T-cell (primary cell): Measurements from ENCODE around the gene SLC9A1. TPM values are rescaled to one million over a fixed set of nuclear protein-coding genes. Genes with fewer than 3 reads are reported as not detected.

Source experiments
- ATAC-seq, 4 experiments: fragments of 200-7000 bp in 3 of 4; fragments of 150-1000 bp in 1 of 4; cut with Tn5 transposase; replicated peaks in 1 of 4; 1 replicate in 3 of 4; 2 replicates in 1 of 4; pipeline ENCODE4 v1.10.0; 2021; ENCODE audit warnings: moderate library complexity in 3 of 4, mild to moderate bottlenecking in 2 of 4, moderate number of reproducible peaks in 1 of 4
- CTCF ChIA-PET, 2 donors: fragments of 300-600 bp; sonication (Branson Sonifier 250); formaldehyde crosslinking; loops; one replicate each; lab custom pipeline; 2022; ENCODE audit warnings: antibody characterized with exemption in 2 of 2; lab: Charles Lee
- POLR2A ChIA-PET, 2 donors: fragments of 300-600 bp; sonication (Branson Sonifier 250); formaldehyde crosslinking; loops; one replicate each; lab custom pipeline; 2022; ENCODE audit warnings: antibody characterized with exemption in 2 of 2; lab: Charles Lee
- DNase-seq, 35 experiments: peaks; one replicate each; pipeline versions ENCODE4 v3.0.0 to v3.0.0-alpha.2; 2013 to 2023
- H3K27ac ChIP-seq: one replicate; pipeline ENCODE4 v1.5.1; 2013; ENCODE audit warnings: low read length
- H3K27me3 ChIP-seq, 2 experiments: replicated peaks in 1 of 2; 1 replicate in 1 of 2; 2 replicates in 1 of 2; pipeline versions ENCODE4 v1.6.1 to v1.7.0; 2013; ENCODE audit warnings: low read length in 1 of 2, mixed read lengths in 1 of 2; ENCODE audit not compliant: control insufficient read depth in 2 of 2, insufficient read depth in 2 of 2; ENCODE audit errors: extremely low read depth in 1 of 2
- H3K36me3 ChIP-seq, 2 donors: 1 replicate in 1 of 2; 2 replicates in 1 of 2; pipeline versions ENCODE4 v1.6.1 to v1.7.0; 2013; ENCODE audit warnings: low read length in 1 of 2; ENCODE audit not compliant: control insufficient read depth in 2 of 2, insufficient read depth in 1 of 2; ENCODE audit errors: extremely low read depth in 1 of 2
- H3K4me1 ChIP-seq, 2 experiments: 1 replicate in 1 of 2; 2 replicates in 1 of 2; pipeline versions ENCODE4 v1.6.1 to v1.7.0; 2013; ENCODE audit warnings: low read length in 2 of 2, mixed read lengths in 1 of 2; ENCODE audit not compliant: insufficient read depth in 2 of 2, control insufficient read depth in 1 of 2; ENCODE audit errors: extremely low read depth in 1 of 2
- H3K4me3 ChIP-seq, 2 donors: 1 replicate in 1 of 2; 2 replicates in 1 of 2; pipeline versions ENCODE4 v1.5.1 to v1.7.0; 2013; ENCODE audit warnings: mild to moderate bottlenecking in 2 of 2, low read length in 1 of 2, moderate library complexity in 1 of 2; ENCODE audit not compliant: control insufficient read depth in 1 of 2; ENCODE audit errors: extremely low read depth in 1 of 2
- H3K9me3 ChIP-seq: 2 replicates; pipeline ENCODE4 v1.7.0; 2013
- H3K27ac Mint-ChIP-seq, 2 donors: one replicate each; pipeline ENCODE4 v1.8.0; 2020 to 2021; ENCODE audit warnings: mild to moderate bottlenecking in 2 of 2, mixed read lengths in 2 of 2
- H3K27me3 Mint-ChIP-seq, 2 donors: one replicate each; pipeline ENCODE4 v1.8.0; 2021 to 2022; ENCODE audit warnings: mixed read lengths in 2 of 2
- H3K36me3 Mint-ChIP-seq: one replicate; pipeline ENCODE4 v1.8.0; 2021; ENCODE audit warnings: mixed read lengths
- H3K4me1 Mint-ChIP-seq, 3 donors: one replicate each; pipeline ENCODE4 v1.8.0; 2020 to 2022; ENCODE audit warnings: mixed read lengths in 3 of 3, mild to moderate bottlenecking in 1 of 3
- H3K4me3 Mint-ChIP-seq, 3 donors: one replicate each; pipeline ENCODE4 v1.8.0; 2020 to 2022; ENCODE audit warnings: mild to moderate bottlenecking in 3 of 3, mixed read lengths in 3 of 3, moderate library complexity in 3 of 3
- H3K9me3 Mint-ChIP-seq, 3 donors: one replicate each; pipeline ENCODE4 v1.8.0; 2020 to 2022; ENCODE audit warnings: mixed read lengths in 3 of 3
- WGBS: methylation state at CpG from one replicate; pipeline ENCODE4 v1.1.5; 2013; ENCODE audit warnings: missing lambda C conversion rate; ENCODE audit not compliant: insufficient coverage; 5-methylcytosine and 5-hydroxymethylcytosine counted together
- total RNA-seq, 35 experiments: library from RNA in 6 of 35; stranded (reverse) in 6 of 35; fragments of 120-200 nt in 1 of 35; gene quantifications; one replicate each; pipeline versions ENCODE4 v1.2.1 to v1.2.4 and lab custom pipeline; 2013 to 2026

The SLC9A1 gene
- total RNA-seq, 5 donors from 2014 or later (not counting 1 experiment from before 2014, with no cell fraction given), result 14.6 to 24.4 (median 18.5) TPM

- H3K27me3 ChIP-seq, result peaks cover 0 to 9% of the 10 kb centered on the region in 2 experiments
- H3K9me3 ChIP-seq, result no peaks in the 10 kb centered on the region
- Mint-ChIP-seq H3K27ac (no peak overlapping the region), H3K4me1 (peaks cover 2 to 12% (median 5%) of the 10 kb centered on the region in 3 donors), H3K9me3 (peaks cover 0 to 5% (median 5%) of the 10 kb centered on the region in 3 donors), H3K36me3 (no peaks in the 10 kb centered on the region), H3K4me3 (no peak overlapping the region), H3K27me3 (no peaks in the 10 kb centered on the region)
- no peak overlapping the region for H3K27ac ChIP-seq
- ATAC-seq (no peak), DNase-seq (no peak)
- POLR2A ChIA-PET, result no interaction called here
- CTCF ChIA-PET, result no interaction called here
- H3K4me1 ChIP-seq, result no peaks in the 10 kb centered on the region
- no peak overlapping the region for H3K4me3 ChIP-seq
- no peaks in the 10 kb centered on the region for H3K36me3 ChIP-seq
- 94% methylated on average over 2 of the region's 4 CpGs for WGBS
Observed at GRCh38 chr1:27084107-27084506, 70.8 kb downstream of the SLC9A1 start.

DNA sequence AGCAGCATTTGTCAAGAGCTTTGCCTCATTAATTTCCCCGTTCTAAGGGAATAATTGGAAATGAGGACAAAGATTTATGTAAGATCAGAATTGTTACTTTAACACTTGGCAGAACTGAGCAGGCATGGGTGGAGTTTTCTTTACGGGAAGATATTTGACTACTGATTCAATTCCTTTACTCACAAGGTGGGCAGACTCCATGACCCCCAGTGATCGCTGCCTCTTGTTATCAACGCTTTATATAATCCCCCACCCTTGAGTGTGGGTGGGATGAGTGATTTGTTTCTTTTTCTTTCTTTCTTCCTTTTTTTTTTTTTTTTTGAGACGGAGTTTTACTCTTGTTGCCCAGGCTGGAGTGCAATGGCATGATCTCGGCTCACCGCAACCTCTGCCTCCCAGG, 77.0 kb downstream of the SLC9A1 start:
- Mint-ChIP-seq H3K4me3 (no peak overlapping the region), H3K9me3 (no peaks in the 10 kb centered on the region), H3K27me3 (no peaks in the 10 kb centered on the region), H3K4me1 (no peaks in the 10 kb centered on the region), H3K36me3 (no peaks in the 10 kb centered on the region), H3K27ac (no peak overlapping the region)
- ChIA-PET POLR2A (no interaction called here), CTCF (interaction anchor here in 1 of 2 donors (0.7 kb wide), 1 partner anchor 216 kb away, joined by 5 read pairs; no protein-coding TSS in a partner anchor)
- Histone ChIP-seq H3K36me3 (no peaks in the 10 kb centered on the region), H3K27me3 (peaks cover 0 to 8% of the 10 kb centered on the region in 2 experiments), H3K4me1 (no peaks in the 10 kb centered on the region), H3K27ac (no peak overlapping the region), H3K4me3 (no peak overlapping the region), H3K9me3 (no peaks in the 10 kb centered on the region)
- ATAC-seq (no peak), DNase-seq (no peak)
- no CpG with 5 or more reads among the region's 7 CpGs for WGBS

GRCh38 chr1:27076803-27077202, 78.1 kb downstream of the SLC9A1 start:
- WGBS, result 100% methylated on average over 1 of the region's 2 CpGs

DNA sequence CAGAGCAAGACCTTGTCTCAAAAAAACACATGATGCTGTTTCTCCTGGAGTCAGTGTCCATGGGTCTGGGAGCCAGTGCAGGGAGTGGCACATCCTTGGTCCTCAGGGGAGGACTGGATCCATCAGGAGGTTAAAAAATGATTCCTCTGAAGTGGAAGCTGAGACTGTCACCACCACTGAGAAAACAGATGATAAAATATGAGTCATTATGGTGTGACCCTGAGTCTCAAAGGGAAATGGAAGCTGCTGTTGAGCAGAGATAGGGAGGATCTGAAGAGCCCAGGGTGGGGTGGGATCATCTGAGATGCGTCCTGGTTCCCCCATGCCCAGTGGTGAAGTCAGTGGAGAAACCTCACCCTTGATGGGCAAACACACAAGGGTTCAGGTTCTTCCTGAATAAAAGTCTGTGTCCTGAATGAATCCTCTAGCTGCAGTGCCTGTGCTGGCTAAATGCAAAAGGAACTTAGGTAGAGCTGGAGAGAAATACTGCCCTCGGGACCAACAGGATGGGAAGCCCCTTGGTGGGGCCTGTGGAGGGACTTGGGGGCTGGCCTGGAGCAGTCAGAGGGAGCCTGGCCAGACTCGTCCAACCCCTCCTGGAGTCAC, 80.6 kb downstream of the SLC9A1 start:
- no peaks in the 10 kb centered on the region for H3K36me3 ChIP-seq
- 20% methylated on average over 1 of the region's 3 CpGs for WGBS
- ChIA-PET CTCF (no interaction called here), POLR2A (no interaction called here)
- H3K9me3 ChIP-seq, result no peaks in the 10 kb centered on the region
- no peaks in the 10 kb centered on the region for H3K9me3 Mint-ChIP-seq
- H3K4me3 ChIP-seq, result no peak overlapping the region
- no peak overlapping the region for H3K4me3 Mint-ChIP-seq
- no peak overlapping the region for H3K27ac ChIP-seq
- H3K27me3 Mint-ChIP-seq, result peaks cover 0 to 6% of the 10 kb centered on the region in 2 donors
- peaks cover 0 to 23% of the 10 kb centered on the region in 2 experiments for H3K27me3 ChIP-seq
- no peak overlapping the region for H3K27ac Mint-ChIP-seq
- no peak for ATAC-seq
- DNase-seq, result no peak
- no peaks in the 10 kb centered on the region for H3K4me1 ChIP-seq
- H3K36me3 Mint-ChIP-seq, result no peaks in the 10 kb centered on the region
- H3K4me1 Mint-ChIP-seq, result no peaks in the 10 kb centered on the region

More at GRCh38 chr1:27076803-27077202, 78.1 kb downstream of the SLC9A1 start:
- H3K27me3 Mint-ChIP-seq, result peaks cover 0 to 2% of the 10 kb centered on the region in 2 donors
- Histone ChIP-seq H3K4me1 (no peaks in the 10 kb centered on the region), H3K27me3 (peaks cover 0 to 9% of the 10 kb centered on the region in 2 experiments), H3K9me3 (no peaks in the 10 kb centered on the region), H3K27ac (no peak overlapping the region), H3K36me3 (no peaks in the 10 kb centered on the region), H3K4me3 (no peak overlapping the region)
- H3K9me3 Mint-ChIP-seq, result no peaks in the 10 kb centered on the region
- DNase-seq (no peak), ATAC-seq (no peak)
- POLR2A ChIA-PET, result no interaction called here
- H3K27ac Mint-ChIP-seq, result no peak overlapping the region
- H3K4me1 Mint-ChIP-seq, result no peaks in the 10 kb centered on the region
- H3K36me3 Mint-ChIP-seq, result no peaks in the 10 kb centered on the region
- no peak overlapping the region for H3K4me3 Mint-ChIP-seq
- CTCF ChIA-PET, result interaction anchor here (0.6 kb wide), 3 partner anchors 109 to 1190 kb away, joined by 3 to 5 read pairs (median 4); no protein-coding TSS in a partner anchor

DNA sequence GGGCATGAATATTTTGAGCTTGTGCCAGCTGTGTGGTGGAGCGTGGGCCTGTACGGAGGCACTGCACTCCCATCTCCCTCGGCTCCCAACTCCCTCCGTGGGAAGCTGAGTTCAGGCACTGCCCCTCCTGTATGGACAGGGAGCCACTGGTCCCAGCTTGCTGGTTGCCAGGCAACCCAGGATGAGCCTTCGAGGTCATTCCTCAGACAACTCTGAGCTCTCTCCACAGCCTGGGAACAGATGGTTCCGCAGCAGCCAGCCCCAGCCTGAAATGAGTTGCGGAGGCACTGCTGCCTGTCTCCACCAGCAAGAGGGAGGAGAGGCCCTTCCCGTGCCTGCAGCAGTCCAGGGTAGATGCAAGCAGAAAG, 83.9 kb downstream of the SLC9A1 start:
- ATAC-seq (no peak), DNase-seq (no peak)
- Histone ChIP-seq H3K4me3 (no peak overlapping the region), H3K27ac (no peak overlapping the region), H3K9me3 (no peaks in the 10 kb centered on the region), H3K4me1 (no peaks in the 10 kb centered on the region), H3K36me3 (no peaks in the 10 kb centered on the region), H3K27me3 (peaks cover 0 to 23% of the 10 kb centered on the region in 2 experiments)
- ChIA-PET POLR2A (no interaction called here), CTCF (no interaction called here)
- Mint-ChIP-seq H3K4me3 (no peak overlapping the region), H3K4me1 (no peaks in the 10 kb centered on the region), H3K36me3 (no peaks in the 10 kb centered on the region), H3K27me3 (peaks cover 0 to 6% of the 10 kb centered on the region in 2 donors), H3K27ac (no peak overlapping the region), H3K9me3 (no peaks in the 10 kb centered on the region)
- 73% methylated on average over 7 of the region's 8 CpGs for WGBS

- H3K4me3 ChIP-seq, result no peak overlapping the region
- H3K36me3 ChIP-seq, result no peaks in the 10 kb centered on the region
- H3K4me3 Mint-ChIP-seq, result no peak overlapping the region
- ChIA-PET POLR2A (interaction anchor here (0.5 to 0.6 kb wide), 2 partner anchors 13 to 1597 kb away, joined by 3 to 16 read pairs; no protein-coding TSS in a partner anchor), CTCF (no interaction called here)
- DNase-seq (no peak), ATAC-seq (no peak)
- 66% methylated on average over 10 of the region's 12 CpGs for WGBS
- H3K36me3 Mint-ChIP-seq, result no peaks in the 10 kb centered on the region
- H3K4me1 Mint-ChIP-seq, result no peaks in the 10 kb centered on the region
- H3K9me3 ChIP-seq, result no peaks in the 10 kb centered on the region
- peaks cover 0 to 23% of the 10 kb centered on the region in 2 experiments for H3K27me3 ChIP-seq
- no peaks in the 10 kb centered on the region for H3K4me1 ChIP-seq
- no peak overlapping the region for H3K27ac Mint-ChIP-seq
- peaks cover 0 to 6% of the 10 kb centered on the region in 2 donors for H3K27me3 Mint-ChIP-seq
- no peak overlapping the region for H3K27ac ChIP-seq
- no peaks in the 10 kb centered on the region for H3K9me3 Mint-ChIP-seq
Observed at GRCh38 chr1:27070390-27071048, 84.4 kb downstream of the SLC9A1 start.
